Neural crest cell (in vitro differentiated cells): ENCODE measurements around the gene LRRTM1. TPM values are rescaled to one million over a fixed set of nuclear protein-coding genes. Genes with fewer than 3 reads are reported as not detected.
A peak's percentile ranks its signal among the peaks of the same experiment; 100 is the strongest.

ENCODE experiments used
- DNase-seq: peaks from one replicate; pipeline ENCODE4 v3.0.0; 2021; ENCODE audit warnings: low read depth, mixed read lengths, low spot score
- H3K27ac Mint-ChIP-seq: one replicate; pipeline ENCODE4 v1.8.0; 2021; ENCODE audit warnings: mild to moderate bottlenecking, mixed read lengths; ENCODE audit not compliant: unreplicated experiment
- H3K27me3 Mint-ChIP-seq: 2 replicates; pipeline ENCODE4 v1.8.0; 2021; ENCODE audit warnings: low read depth, mild to moderate bottlenecking, mixed read lengths
- H3K36me3 Mint-ChIP-seq: 2 replicates; pipeline ENCODE4 v1.8.0; 2021; ENCODE audit warnings: low read depth, mild to moderate bottlenecking, mixed read lengths
- H3K4me1 Mint-ChIP-seq: 2 replicates; pipeline ENCODE4 v1.8.0; 2021; ENCODE audit warnings: mixed read lengths
- H3K4me3 Mint-ChIP-seq: one replicate; pipeline ENCODE4 v1.8.0; 2021; ENCODE audit warnings: mild to moderate bottlenecking, mixed read lengths
- H3K9me3 Mint-ChIP-seq: 2 replicates; pipeline ENCODE4 v1.8.0; 2021; ENCODE audit warnings: mixed read lengths
- CTCF ChIP-seq: fragments of 200-600 bp; sonication (generic); conservative IDR thresholded peaks from 2 replicates; pipeline ENCODE4 v1.5.0; 2021; ENCODE audit warnings: antibody characterized with exemption, mild to moderate bottlenecking
- total RNA-seq: library from RNA; stranded (reverse); gene quantifications from 2 replicates; pipeline ENCODE4 v1.2.1, GENCODE V29; 2021

The LRRTM1 gene
- total RNA-seq, 1 donor from 2014 or later, result 1.4 TPM

GRCh38 chr2:80322311-80322920, 17.9 kb upstream of the LRRTM1 start:
- Mint-ChIP-seq H3K36me3 (no peaks in the 10 kb centered on the region), H3K27me3 (peaks cover 18% of the 10 kb centered on the region), H3K9me3 (no peaks in the 10 kb centered on the region), H3K4me1 (peaks cover 4% of the 10 kb centered on the region), H3K27ac (no peak overlapping the region), H3K4me3 (no peak overlapping the region)
- no peak for TF ChIP-seq CTCF
- no peak for DNase-seq

GRCh38 chr2:80312282-80312839, 7.8 kb upstream of the LRRTM1 start:
- no peaks in the 10 kb centered on the region for H3K9me3 Mint-ChIP-seq
- H3K27me3 Mint-ChIP-seq, result peaks cover 10% of the 10 kb centered on the region
- no peak overlapping the region for H3K4me3 Mint-ChIP-seq
- DNase-seq, result no peak
- no peaks in the 10 kb centered on the region for H3K4me1 Mint-ChIP-seq
- no peak for TF ChIP-seq CTCF
- H3K27ac Mint-ChIP-seq, result no peak overlapping the region
- no peaks in the 10 kb centered on the region for H3K36me3 Mint-ChIP-seq

GRCh38 chr2:80311304-80311703, 6.8 kb upstream of the LRRTM1 start:
- TF ChIP-seq CTCF, result no peak
- no peak for DNase-seq
- H3K36me3 Mint-ChIP-seq, result peaks cover 1% of the 10 kb centered on the region
- peaks cover 16% of the 10 kb centered on the region for H3K27me3 Mint-ChIP-seq
- H3K4me1 Mint-ChIP-seq, result peaks cover 2% of the 10 kb centered on the region
- H3K4me3 Mint-ChIP-seq, result no peak overlapping the region
- H3K27ac Mint-ChIP-seq, result no peak overlapping the region
- H3K9me3 Mint-ChIP-seq, result no peaks in the 10 kb centered on the region

- DNase-seq, result peak; percentile 35
- peaks cover 91% of the 10 kb centered on the region for H3K27me3 Mint-ChIP-seq
- TF ChIP-seq CTCF, result no peak
- peak overlapping the region; percentile 80 for H3K27ac Mint-ChIP-seq
- H3K36me3 Mint-ChIP-seq, result peaks cover 2% of the 10 kb centered on the region
- H3K4me3 Mint-ChIP-seq, result peak overlapping the region; percentile 92
- no peaks in the 10 kb centered on the region for H3K9me3 Mint-ChIP-seq
- peaks cover 30% of the 10 kb centered on the region for H3K4me1 Mint-ChIP-seq
Observed at GRCh38 chr2:80303006-80303908, 1.3 kb downstream of the LRRTM1 start.

GRCh38 chr2:80302314-80303005, 2.1 kb downstream of the LRRTM1 start:
- TF ChIP-seq CTCF, result no peak
- peaks cover 30% of the 10 kb centered on the region for H3K4me1 Mint-ChIP-seq
- no peaks in the 10 kb centered on the region for H3K9me3 Mint-ChIP-seq
- H3K27me3 Mint-ChIP-seq, result peaks cover 91% of the 10 kb centered on the region
- H3K4me3 Mint-ChIP-seq, result peak overlapping the region; percentile 92
- no peak for DNase-seq
- peaks cover 2% of the 10 kb centered on the region for H3K36me3 Mint-ChIP-seq
- no peak overlapping the region for H3K27ac Mint-ChIP-seq
